Upper lobe of left lung (tissue), 6 donors: ENCODE data around the gene BDNF. TPM values are rescaled to one million over a fixed set of nuclear protein-coding genes. Genes with fewer than 3 reads are reported as not detected.

Experiments
- ATAC-seq, 2 donors: fragments of 200-7000 bp; cut with Tn5 transposase; one replicate each; pipeline ENCODE4 v1.9.1; 2022; ENCODE audit warnings: mild to moderate bottlenecking in 2 of 2, moderate library complexity in 2 of 2; ENCODE audit not compliant: low FRiP score in 2 of 2
- DNase-seq, 2 donors: peaks; one replicate each; pipeline ENCODE4 v3.0.0-alpha.2; 2019 to 2020
- H3K27ac ChIP-seq, 4 donors: fragments of 200-600 bp; sonication (generic); one replicate each; pipeline ENCODE4 v1.5.1; 2016 to 2019
- H3K27me3 ChIP-seq, 4 donors: fragments of 200-600 bp; sonication (generic); one replicate each; pipeline ENCODE4 v1.5.1; 2017 to 2019
- H3K36me3 ChIP-seq, 4 donors: fragments of 200-600 bp; sonication (generic); one replicate each; pipeline ENCODE4 v1.5.1; 2016 to 2019
- H3K4me1 ChIP-seq, 4 donors: fragments of 200-600 bp; sonication (generic); one replicate each; pipeline ENCODE4 v1.5.1; 2018 to 2019
- H3K4me3 ChIP-seq, 4 donors: fragments of 200-600 bp; sonication (generic); one replicate each; pipeline ENCODE4 v1.5.1; 2017 to 2019; ENCODE audit warnings: mild to moderate bottlenecking in 2 of 4, moderate library complexity in 1 of 4
- H3K9me3 ChIP-seq, 4 donors: fragments of 200-600 bp; sonication (generic); one replicate each; pipeline ENCODE4 v1.5.1; 2018 to 2019
- CTCF ChIP-seq, 6 experiments: fragments of 450-650 bp in 4 of 6; fragments of 200-600 bp in 2 of 6; sonication (generic) in 2 of 6; IDR thresholded peaks; one replicate each; pipeline ENCODE4 v1.5.1; 2016 to 2019; ENCODE audit warnings: antibody characterized with exemption in 6 of 6
- EP300 ChIP-seq, 4 donors: sonication (generic); formaldehyde crosslinking; IDR thresholded peaks; one replicate each; pipeline ENCODE4 v1.5.1; 2017; ENCODE audit warnings: antibody characterized with exemption in 4 of 4, control low read depth in 2 of 4
- POLR2A ChIP-seq, 4 donors: fragments of 450-650 bp; IDR thresholded peaks; one replicate each; pipeline ENCODE4 v1.5.1; 2016 to 2017; ENCODE audit warnings: antibody characterized with exemption in 4 of 4, mild to moderate bottlenecking in 2 of 4
- POLR2AphosphoS5 ChIP-seq, 2 donors: sonication (generic); formaldehyde crosslinking; IDR thresholded peaks; one replicate each; pipeline ENCODE4 v1.5.1; 2017; ENCODE audit warnings: antibody characterized with exemption in 2 of 2
- WGBS, 2 donors: methylation state at CpG; one replicate each; pipeline ENCODE4 v1.1.5; 2017 to 2018; 5-methylcytosine and 5-hydroxymethylcytosine counted together
- total RNA-seq, 6 donors: library from RNA; depleted of rRNA in 4 of 6; stranded (reverse); fragments of >200 nt in 4 of 6; gene quantifications; one replicate each; pipeline versions ENCODE4 v1.1.0 to v1.2.1, GENCODE V29; 2016 to 2021
- donor health status: DM: no; HTN: no; CAD: no; lungs with moderate emphysema.
- donor health status: DM: no; HTN: yes; CAD: no; lungs with severe emphysema.

BDNF gene
- total RNA-seq, 6 donors from 2014 or later: 1.0 to 5.4 (median 3.8) TPM

DNA sequence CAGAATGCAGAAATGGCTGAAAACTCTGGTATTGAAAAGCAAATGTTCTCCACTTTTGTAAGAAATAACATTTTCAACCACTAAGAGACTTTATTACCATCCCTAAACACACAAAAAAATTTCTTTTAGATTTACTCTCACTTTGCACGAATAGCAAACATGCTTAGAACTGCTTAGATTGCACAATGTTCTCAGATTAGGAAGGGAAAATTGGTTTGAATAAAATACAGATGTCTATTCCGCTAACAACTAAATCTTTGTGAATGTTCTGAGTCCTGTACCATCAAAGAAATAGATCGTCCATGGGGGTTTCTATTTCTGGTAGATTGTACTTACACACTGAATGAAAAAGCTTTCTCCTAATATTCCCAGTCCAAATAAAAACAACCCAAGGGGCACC lies 40.1 kb downstream of the BDNF start:
- ATAC-seq (no peak), DNase-seq (no peak)
- TF ChIP-seq POLR2AphosphoS5 (IDR thresholded peaks at IDR 0.05) (no peak), CTCF (IDR thresholded peaks at IDR 0.05) (no peak), EP300 (IDR thresholded peaks at IDR 0.05) (no peak), POLR2A (IDR thresholded peaks at IDR 0.05) (no peak)
- Histone ChIP-seq H3K27me3 (no peaks in the 10 kb centered on the region), H3K4me3 (no peak overlapping the region), H3K36me3 (no peaks in the 10 kb centered on the region), H3K27ac (no peak overlapping the region), H3K9me3 (no peaks in the 10 kb centered on the region), H3K4me1 (no peaks in the 10 kb centered on the region)
- 71 to 79% methylated on average over 3 of the region's 3 CpGs for whole genome bisulfite sequencing, 2 donors

DNA sequence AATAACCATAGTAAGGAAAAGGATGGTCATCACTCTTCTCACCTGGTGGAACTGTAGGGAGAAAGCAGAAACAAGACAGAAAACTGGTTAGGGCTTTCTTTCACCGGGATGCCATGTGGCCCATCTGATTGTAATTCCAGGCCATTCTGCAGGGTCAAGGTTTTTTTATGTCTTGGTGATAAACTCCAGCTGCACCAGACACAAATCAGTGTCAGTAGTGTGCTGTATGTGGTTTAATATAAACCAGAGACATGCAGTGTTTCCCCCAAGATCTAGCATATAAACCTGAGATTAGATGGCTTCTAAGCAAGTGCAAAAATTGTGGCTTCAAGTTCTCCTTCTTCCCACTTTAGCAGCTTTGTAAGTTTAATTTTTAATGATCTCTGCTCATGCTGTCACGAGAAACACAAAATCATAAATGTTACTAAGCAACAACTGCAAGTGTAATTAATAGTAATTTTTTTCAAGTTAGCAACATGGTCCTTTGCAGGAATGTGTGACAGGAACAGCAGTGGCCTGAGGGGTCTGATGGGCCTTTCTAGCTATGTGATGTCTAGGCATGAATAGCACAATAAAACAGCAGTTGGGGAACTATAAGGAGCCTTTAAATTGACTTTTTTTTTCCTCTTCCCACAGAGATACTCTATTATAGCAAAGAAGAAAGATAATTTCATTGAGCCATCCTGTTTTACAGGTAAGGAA lies 41.6 kb downstream of the BDNF start:
- 86 to 94% methylated on average over 2 of the region's 2 CpGs for WGBS, 2 donors
- TF ChIP-seq POLR2AphosphoS5 (IDR thresholded peaks at IDR 0.05): no peak
- no peak for TF ChIP-seq EP300 (IDR thresholded peaks at IDR 0.05)
- TF ChIP-seq POLR2A (IDR thresholded peaks at IDR 0.05): no peak
- TF ChIP-seq CTCF (IDR thresholded peaks at IDR 0.05): no peak
- ATAC-seq (no peak), DNase-seq (no peak)
- no peak overlapping the region for H3K4me3 ChIP-seq
- no peak overlapping the region for H3K27ac ChIP-seq
- no peaks in the 10 kb centered on the region for H3K9me3 ChIP-seq
- H3K4me1 ChIP-seq: no peaks in the 10 kb centered on the region
- H3K36me3 ChIP-seq: no peaks in the 10 kb centered on the region
- no peaks in the 10 kb centered on the region for H3K27me3 ChIP-seq

GRCh38 chr11:27656806-27657483 lies 43.3 kb downstream of the BDNF start:
- H3K27me3 ChIP-seq: no peaks in the 10 kb centered on the region
- DNase-seq (no peak), ATAC-seq (no peak)
- no peak overlapping the region for H3K4me3 ChIP-seq
- no peaks in the 10 kb centered on the region for H3K4me1 ChIP-seq
- no peak overlapping the region for H3K27ac ChIP-seq
- WGBS, 2 donors: 67 to 78% methylated on average over 12 of the region's 12 CpGs
- no peaks in the 10 kb centered on the region for H3K9me3 ChIP-seq
- no peaks in the 10 kb centered on the region for H3K36me3 ChIP-seq
- no peak for TF ChIP-seq POLR2AphosphoS5 (IDR thresholded peaks at IDR 0.05)
- TF ChIP-seq EP300 (IDR thresholded peaks at IDR 0.05): no peak
- TF ChIP-seq POLR2A (IDR thresholded peaks at IDR 0.05): no peak
- TF ChIP-seq CTCF (IDR thresholded peaks at IDR 0.05): no peak

GRCh38 chr11:27656320-27656719 lies 43.9 kb downstream of the BDNF start:
- H3K27ac ChIP-seq: no peak overlapping the region
- TF ChIP-seq EP300 (IDR thresholded peaks at IDR 0.05): peak in 2 of 4 donors; percentile 11 to 50
- no peak for TF ChIP-seq CTCF (IDR thresholded peaks at IDR 0.05)
- no peak for TF ChIP-seq POLR2A (IDR thresholded peaks at IDR 0.05)
- peak in 1 of 2 donors; percentile 8 for TF ChIP-seq POLR2AphosphoS5 (IDR thresholded peaks at IDR 0.05)
- no peaks in the 10 kb centered on the region for H3K36me3 ChIP-seq
- ATAC-seq (peak; percentile 46 to 78), DNase-seq (peak in 1 of 2 donors; percentile 22)
- no peak overlapping the region for H3K4me3 ChIP-seq
- H3K9me3 ChIP-seq: no peaks in the 10 kb centered on the region
- no peaks in the 10 kb centered on the region for H3K4me1 ChIP-seq
- no peaks in the 10 kb centered on the region for H3K27me3 ChIP-seq
- 67 to 74% methylated on average over 6 of the region's 6 CpGs for WGBS, 2 donors
